A673 (cell line): ENCODE data around the gene MLH3.

Source experiments
- EZH2 ChIP-seq: fragments of 200-600 bp; sonication (generic); IDR thresholded peaks from 2 replicates; pipeline ENCODE4 v1.6.1; 2017; ENCODE audit warnings: borderline replicate concordance, low read depth, mild to moderate bottlenecking, mixed read lengths, antibody characterized with exemption, low read length; ENCODE audit not compliant: poor library complexity, severe bottlenecking
- TF ChIP-seq, protein P1 (sequence below): fragments of 300-800, 200-600 bp; sonication (generic); conservative IDR thresholded peaks from 2 replicates; pipeline ENCODE4 v1.5.1; 2017; ENCODE audit warnings: low read depth, mild to moderate bottlenecking, antibody characterized with exemption, low read length, moderate library complexity, mixed read lengths

DNA sequence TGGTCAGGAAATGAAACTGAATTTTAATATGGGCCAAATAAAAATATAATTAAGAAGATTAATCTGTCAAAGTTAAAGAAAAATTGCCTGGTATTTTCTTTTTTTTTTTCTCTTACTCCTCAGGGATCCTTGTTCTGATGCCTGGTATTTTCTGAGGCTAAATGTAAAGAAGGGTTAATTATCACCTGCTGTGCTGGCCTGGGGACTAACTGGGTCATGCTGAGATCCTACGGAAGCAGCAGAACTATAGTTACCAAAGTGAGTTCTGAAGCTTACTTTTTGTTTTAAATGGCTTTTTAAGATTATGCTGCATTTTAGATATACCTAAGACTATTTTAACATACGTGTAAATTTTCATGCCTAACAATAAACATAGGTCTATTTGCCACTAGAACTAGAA is 41.4 kb upstream of the MLH3 start:
- TF ChIP-seq, protein P1, sequence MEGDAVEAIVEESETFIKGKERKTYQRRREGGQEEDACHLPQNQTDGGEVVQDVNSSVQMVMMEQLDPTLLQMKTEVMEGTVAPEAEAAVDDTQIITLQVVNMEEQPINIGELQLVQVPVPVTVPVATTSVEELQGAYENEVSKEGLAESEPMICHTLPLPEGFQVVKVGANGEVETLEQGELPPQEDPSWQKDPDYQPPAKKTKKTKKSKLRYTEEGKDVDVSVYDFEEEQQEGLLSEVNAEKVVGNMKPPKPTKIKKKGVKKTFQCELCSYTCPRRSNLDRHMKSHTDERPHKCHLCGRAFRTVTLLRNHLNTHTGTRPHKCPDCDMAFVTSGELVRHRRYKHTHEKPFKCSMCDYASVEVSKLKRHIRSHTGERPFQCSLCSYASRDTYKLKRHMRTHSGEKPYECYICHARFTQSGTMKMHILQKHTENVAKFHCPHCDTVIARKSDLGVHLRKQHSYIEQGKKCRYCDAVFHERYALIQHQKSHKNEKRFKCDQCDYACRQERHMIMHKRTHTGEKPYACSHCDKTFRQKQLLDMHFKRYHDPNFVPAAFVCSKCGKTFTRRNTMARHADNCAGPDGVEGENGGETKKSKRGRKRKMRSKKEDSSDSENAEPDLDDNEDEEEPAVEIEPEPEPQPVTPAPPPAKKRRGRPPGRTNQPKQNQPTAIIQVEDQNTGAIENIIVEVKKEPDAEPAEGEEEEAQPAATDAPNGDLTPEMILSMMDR = no peak
- no peak for TF ChIP-seq EZH2
